GM03348 (cell line): ENCODE data around the gene TRIM58.

Experiments used
- DNase-seq: peaks from one replicate; pipeline ENCODE4 v3.0.0; 2012; ENCODE audit warnings: low spot score

Gene TRIM58

GRCh38 chr1:247857069-247857984, at the start of gene TRIM58:
TSS of gene TRIM58 (plus strand) at chr1:247857187. CDS start at chr1:247857247, 60 bp downstream.
- no peak for DNase-seq

GRCh38 chr1:247812637-247813036, 44.4 kb upstream of the TRIM58 start:
- no peak for DNase-seq

GRCh38 chr1:247822060-247822459, 34.9 kb upstream of the TRIM58 start:
- no peak for DNase-seq

- DNase-seq = no peak
Observed at GRCh38 chr1:247824023-247824422, 33.0 kb upstream of the TRIM58 start, which contains the start of gene OR14A16. TSS of gene OR14A16 (minus strand) at chr1:247824119. CDS start at chr1:247815729, 8,390 bp downstream.

GRCh38 chr1:247825362-247825761, 31.6 kb upstream of the TRIM58 start:
- DNase-seq = no peak

GRCh38 chr1:247829656-247830055, 27.3 kb upstream of the TRIM58 start:
- no peak for DNase-seq

GRCh38 chr1:247833601-247834000, 23.4 kb upstream of the TRIM58 start:
- DNase-seq = no peak

- DNase-seq = no peak
Observed at GRCh38 chr1:247840818-247841217, 16.2 kb upstream of the TRIM58 start.

- DNase-seq = no peak
Observed at GRCh38 chr1:247841796-247842195, 15.2 kb upstream of the TRIM58 start, which contains the start of gene OR11L1. TSS of gene OR11L1 (minus strand) at chr1:247841896. CDS start at chr1:247841896, 0 bp downstream.

GRCh38 chr1:247843411-247843810, 13.6 kb upstream of the TRIM58 start:
- no peak for DNase-seq

- DNase-seq = no peak
Observed at GRCh38 chr1:247845011-247845692, 11.8 kb upstream of the TRIM58 start.

GRCh38 chr1:247845693-247846017, 11.3 kb upstream of the TRIM58 start:
- no peak for DNase-seq

- no peak for DNase-seq
Observed at GRCh38 chr1:247848346-247848745, 8.6 kb upstream of the TRIM58 start.

GRCh38 chr1:247849616-247850015, 7.4 kb upstream of the TRIM58 start:
- no peak for DNase-seq

- DNase-seq = no peak
Observed at GRCh38 chr1:247854899-247855545, 2.0 kb upstream of the TRIM58 start.

- no peak for DNase-seq
Observed at GRCh38 chr1:247855911-247856310, 1.1 kb upstream of the TRIM58 start.

- DNase-seq = no peak
Observed at GRCh38 chr1:247857985-247858619, 1.1 kb downstream of the TRIM58 start.

- no peak for DNase-seq
Observed at GRCh38 chr1:247862756-247863155, 5.8 kb downstream of the TRIM58 start.

- no peak for DNase-seq
Observed at GRCh38 chr1:247864644-247865043, 7.7 kb downstream of the TRIM58 start.

- DNase-seq = no peak
Observed at GRCh38 chr1:247865416-247865815, 8.4 kb downstream of the TRIM58 start.

GRCh38 chr1:247883346-247883745, 26.4 kb downstream of the TRIM58 start:
- DNase-seq = no peak

- DNase-seq = no peak
Observed at GRCh38 chr1:247884797-247885413, 27.9 kb downstream of the TRIM58 start.
